Measurements from ENCODE around the gene TCEA2. TPM values are rescaled to one million over a fixed set of nuclear protein-coding genes. Genes with fewer than 3 reads are reported as not detected.

The TCEA2 gene
- total RNA-seq, result 10 to 100 TPM; 17.8 to 25.5 TPM

DNA sequence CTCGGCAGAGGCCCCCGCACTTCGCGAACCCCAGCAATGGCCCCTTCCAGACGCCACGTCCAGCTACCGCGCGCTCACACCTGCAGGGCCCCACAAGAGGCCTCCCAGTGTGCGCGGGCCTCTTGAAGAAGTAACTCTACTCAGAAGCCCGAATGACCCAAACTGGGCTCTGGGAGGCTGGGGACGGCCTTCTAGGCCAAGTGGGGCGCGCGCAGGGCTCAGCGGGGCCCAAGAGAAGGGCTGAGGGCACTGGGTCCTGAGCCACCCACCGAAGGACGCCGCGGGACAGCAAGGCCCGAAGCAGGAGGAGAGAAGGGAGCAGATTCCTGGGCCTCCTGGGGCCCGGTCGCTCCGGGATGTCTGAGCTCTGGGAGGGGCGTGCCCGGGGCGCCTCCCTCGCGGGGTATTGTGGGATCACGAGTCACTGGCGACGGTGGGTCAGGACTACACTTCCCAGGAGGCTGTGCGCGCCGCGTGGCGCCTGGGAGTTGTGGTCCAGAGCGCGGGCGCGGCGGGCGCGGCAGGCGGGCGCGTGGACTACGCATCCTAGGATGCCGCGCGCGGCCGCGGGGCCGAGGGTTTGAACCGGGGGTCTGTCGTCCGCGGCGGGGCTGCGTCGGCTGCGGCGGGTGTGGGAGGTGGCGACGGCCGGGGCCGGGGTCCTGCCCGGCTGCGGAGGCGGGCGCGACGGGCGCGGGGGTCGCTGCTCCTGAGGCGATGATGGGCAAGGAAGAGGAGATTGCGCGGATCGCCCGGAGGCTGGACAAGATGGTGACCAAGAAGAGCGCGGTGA lies at the start of gene TCEA2:
TCEA2 (plus strand) TSS at position 603 of the 793 bp plus-strand sequence; CDS start at position 718, 115 bp downstream.
- Histone ChIP-seq H3K27ac (peak within 1 kb of the TSS; percentile 76 to 84), H3K9me3 (no peaks in the 10 kb centered on the region), H3K27me3 (no peaks in the 10 kb centered on the region), H3K4me3 (peak within 1 kb of the TSS; percentile 79 to 97), H3K4me1 (peaks cover 0 to 33% of the 10 kb centered on the region in 2 donors), H3K36me3 (no peaks in the 10 kb centered on the region)
- TF ChIP-seq, protein P1, sequence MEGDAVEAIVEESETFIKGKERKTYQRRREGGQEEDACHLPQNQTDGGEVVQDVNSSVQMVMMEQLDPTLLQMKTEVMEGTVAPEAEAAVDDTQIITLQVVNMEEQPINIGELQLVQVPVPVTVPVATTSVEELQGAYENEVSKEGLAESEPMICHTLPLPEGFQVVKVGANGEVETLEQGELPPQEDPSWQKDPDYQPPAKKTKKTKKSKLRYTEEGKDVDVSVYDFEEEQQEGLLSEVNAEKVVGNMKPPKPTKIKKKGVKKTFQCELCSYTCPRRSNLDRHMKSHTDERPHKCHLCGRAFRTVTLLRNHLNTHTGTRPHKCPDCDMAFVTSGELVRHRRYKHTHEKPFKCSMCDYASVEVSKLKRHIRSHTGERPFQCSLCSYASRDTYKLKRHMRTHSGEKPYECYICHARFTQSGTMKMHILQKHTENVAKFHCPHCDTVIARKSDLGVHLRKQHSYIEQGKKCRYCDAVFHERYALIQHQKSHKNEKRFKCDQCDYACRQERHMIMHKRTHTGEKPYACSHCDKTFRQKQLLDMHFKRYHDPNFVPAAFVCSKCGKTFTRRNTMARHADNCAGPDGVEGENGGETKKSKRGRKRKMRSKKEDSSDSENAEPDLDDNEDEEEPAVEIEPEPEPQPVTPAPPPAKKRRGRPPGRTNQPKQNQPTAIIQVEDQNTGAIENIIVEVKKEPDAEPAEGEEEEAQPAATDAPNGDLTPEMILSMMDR (IDR thresholded peaks at IDR 0.05), result no peak
- peak; percentile 97 for DNase-seq (ENCODE audit: low spot score)

DNA sequence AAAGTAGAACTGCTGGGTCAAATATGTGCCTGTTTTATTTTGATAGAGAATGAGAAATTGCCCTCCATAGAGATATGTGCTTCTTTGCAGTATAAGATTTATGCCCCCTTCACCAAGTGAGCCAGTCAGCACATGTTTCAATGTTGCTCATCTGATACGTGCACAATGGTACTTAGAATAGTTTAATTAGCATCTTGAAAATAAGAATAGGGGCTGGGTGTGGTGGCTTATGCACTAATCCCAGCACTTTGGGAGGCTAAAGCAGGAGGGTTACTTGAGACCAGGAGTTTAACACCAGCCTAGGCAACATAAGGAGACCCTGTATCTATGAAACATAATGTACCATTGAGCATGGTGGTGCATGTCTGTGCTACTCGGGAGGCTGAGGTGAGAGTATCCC lies 47.4 kb upstream of the TCEA2 start:
- peaks cover 71% of the 10 kb centered on the region for H3K36me3 ChIP-seq
- no peak for DNase-seq (ENCODE audit: low spot score)
- TF ChIP-seq, protein P1 (IDR thresholded peaks at IDR 0.05), result no peak
- no peaks in the 10 kb centered on the region for H3K4me1 ChIP-seq
- no peak overlapping the region for H3K4me3 ChIP-seq
- H3K9me3 ChIP-seq, result no peaks in the 10 kb centered on the region
- H3K27ac ChIP-seq, result no peak overlapping the region
- no peaks in the 10 kb centered on the region for H3K27me3 ChIP-seq

DNA sequence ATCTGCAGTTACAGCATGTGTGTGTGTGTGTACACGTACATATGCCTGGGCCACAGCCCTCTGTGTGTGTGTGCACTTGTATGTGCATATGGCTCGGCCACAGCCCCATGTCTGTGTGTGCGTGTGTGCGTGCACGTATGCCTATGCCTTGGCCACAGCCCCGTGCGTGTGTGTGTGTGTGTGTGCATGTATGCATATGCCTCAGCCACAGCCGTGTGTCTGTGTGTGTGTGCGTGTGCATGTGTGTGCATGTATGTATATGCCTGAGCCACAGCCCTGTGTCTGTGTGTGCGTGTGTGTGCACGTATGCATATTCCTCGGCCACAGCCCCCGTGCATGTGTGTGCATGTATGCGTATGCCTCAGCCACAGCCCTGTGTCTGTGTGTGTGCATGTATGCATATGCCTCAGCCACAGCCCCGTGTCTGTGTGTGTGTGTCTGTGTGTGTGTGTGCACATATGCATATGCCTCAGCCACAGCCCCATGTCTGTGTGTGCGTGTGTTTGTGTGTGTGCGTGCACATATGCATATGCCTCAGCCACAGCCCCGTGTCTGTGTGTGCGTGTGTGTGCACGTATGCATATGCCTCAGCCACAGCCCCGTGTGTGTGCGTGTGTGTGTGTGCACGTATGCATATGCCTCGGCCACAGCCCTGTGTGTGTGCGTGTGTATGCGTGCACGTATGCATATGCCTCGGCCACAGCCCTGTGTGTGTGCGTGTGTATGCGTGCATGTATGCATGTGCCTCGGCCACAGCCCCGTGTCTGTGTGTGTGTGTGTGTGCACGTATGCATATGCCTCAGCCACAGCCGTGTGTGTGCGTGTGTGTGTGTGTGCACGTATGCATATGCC lies 41.6 kb upstream of the TCEA2 start:
- Histone ChIP-seq H3K4me1 (no peaks in the 10 kb centered on the region), H3K27ac (no peak overlapping the region), H3K27me3 (no peaks in the 10 kb centered on the region), H3K9me3 (no peaks in the 10 kb centered on the region), H3K4me3 (no peak overlapping the region), H3K36me3 (peaks cover 87% of the 10 kb centered on the region)
- TF ChIP-seq, protein P1 (IDR thresholded peaks at IDR 0.05), result no peak
- DNase-seq (ENCODE audit: low spot score), result no peak

DNA sequence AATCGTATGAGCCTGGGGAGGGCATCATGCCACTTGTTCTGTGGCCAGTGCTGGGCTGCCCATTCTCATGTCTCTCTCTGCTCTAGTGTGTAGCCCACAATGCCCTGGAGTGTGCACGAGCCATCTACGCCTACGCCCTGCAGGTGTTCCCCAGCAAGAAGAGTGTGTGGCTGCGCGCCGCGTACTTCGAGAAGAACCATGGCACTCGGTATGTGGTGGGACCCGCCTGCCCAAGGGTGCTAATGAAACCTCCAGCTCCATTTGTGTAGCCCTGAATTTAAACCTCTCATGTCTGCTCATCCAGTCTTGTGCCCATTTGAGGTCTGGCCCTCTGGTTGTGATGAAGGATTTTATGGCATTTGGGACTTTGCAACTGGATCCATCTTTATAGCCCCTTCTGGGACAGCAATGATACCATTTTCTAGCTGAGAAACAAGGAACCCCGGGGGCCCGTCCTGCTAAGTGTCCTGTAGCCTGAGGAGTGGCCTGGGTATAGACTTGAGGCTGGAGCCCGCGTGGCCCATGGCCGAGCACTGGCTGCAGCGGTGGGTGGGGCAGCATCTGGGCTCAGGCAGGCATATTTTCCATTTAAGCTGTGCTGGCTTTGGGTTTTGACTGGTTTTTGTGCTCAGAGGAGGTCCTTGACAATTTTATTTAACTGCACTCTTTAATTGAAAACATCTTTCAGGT lies 40.2 kb upstream of the TCEA2 start:
- Histone ChIP-seq H3K27me3 (no peaks in the 10 kb centered on the region), H3K4me3 (no peak overlapping the region), H3K27ac (no peak overlapping the region), H3K4me1 (no peaks in the 10 kb centered on the region), H3K9me3 (no peaks in the 10 kb centered on the region), H3K36me3 (peaks cover 87% of the 10 kb centered on the region)
- TF ChIP-seq, protein P1 (IDR thresholded peaks at IDR 0.05), result no peak
- no peak for DNase-seq (ENCODE audit: low spot score)

DNA sequence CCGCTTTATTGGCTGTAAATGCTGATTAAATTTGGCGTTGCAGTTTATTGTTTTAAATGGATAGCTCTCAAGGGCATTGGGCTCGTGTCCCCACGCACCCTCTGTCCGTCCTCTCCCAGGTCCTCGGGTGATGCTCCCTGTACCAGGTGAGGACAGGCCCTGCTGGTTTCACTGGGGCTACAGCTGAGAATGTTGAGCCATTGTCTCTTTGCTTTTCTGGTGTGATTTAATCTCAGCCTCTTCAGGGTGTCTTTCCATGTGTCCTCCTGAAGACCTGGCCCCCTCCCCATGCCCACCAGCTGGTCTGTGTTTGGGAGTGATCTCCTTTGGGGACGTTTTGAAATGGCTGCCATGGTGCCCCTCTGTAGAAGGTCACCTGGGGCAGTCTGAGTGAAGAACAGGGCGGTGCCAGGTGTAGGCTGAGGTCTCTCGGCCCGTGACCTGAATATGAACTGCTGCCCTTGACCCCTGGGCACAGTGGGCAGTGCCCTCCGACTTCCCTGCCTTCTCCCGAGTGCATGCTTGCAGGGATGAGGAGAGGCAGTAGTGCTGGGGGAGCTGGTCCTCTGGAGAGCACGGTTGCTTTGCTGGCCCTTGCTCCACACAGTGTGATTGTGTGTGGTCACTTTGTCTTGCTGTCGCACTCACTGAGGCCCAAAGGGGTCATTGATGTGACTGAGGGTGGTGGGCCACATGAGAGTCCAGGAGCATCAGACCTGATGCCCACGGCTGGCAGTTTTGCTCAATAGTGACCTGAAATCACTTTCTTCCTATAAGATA lies 39.4 kb upstream of the TCEA2 start:
- H3K4me3 ChIP-seq, result no peak overlapping the region
- H3K27ac ChIP-seq, result no peak overlapping the region
- TF ChIP-seq, protein P1 (IDR thresholded peaks at IDR 0.05), result no peak
- H3K27me3 ChIP-seq, result no peaks in the 10 kb centered on the region
- H3K4me1 ChIP-seq, result no peaks in the 10 kb centered on the region
- DNase-seq (ENCODE audit: low spot score), result no peak
- peaks cover 89% of the 10 kb centered on the region for H3K36me3 ChIP-seq
- no peaks in the 10 kb centered on the region for H3K9me3 ChIP-seq
